HS-27A (cell line): ENCODE data around the gene HOTAIR.

Experiments
- DNase-seq: peaks from one replicate; pipeline ENCODE4 v3.0.0-alpha.2; 2012; ENCODE audit warnings: low read depth, missing footprints

Gene HOTAIR

GRCh38 chr12:53927220-53928029 is 47.3 kb downstream of the HOTAIR start:
- DNase-seq: no peak

GRCh38 chr12:53924521-53925405 is 50.0 kb downstream of the HOTAIR start:
- DNase-seq: no peak

GRCh38 chr12:53916788-53917655 is 57.7 kb downstream of the HOTAIR start:
- DNase-seq: no peak
